K562 (cell line): ENCODE results near the gene MTERF2. TPM values are rescaled to one million over a fixed set of nuclear protein-coding genes. Genes with fewer than 3 reads are reported as not detected.

Experiments
- ARID1B ChIP-seq: fragments of 450-650 bp; IDR thresholded peaks from 2 replicates; pipeline ENCODE4 v1.6.1; 2016; ENCODE audit warnings: antibody characterized with exemption, mild to moderate bottlenecking, inconsistent platforms
- CBFA2T2 ChIP-seq: fragments of 450-650 bp; conservative IDR thresholded peaks from 2 replicates; pipeline ENCODE4 v1.6.1; 2017; ENCODE audit warnings: mild to moderate bottlenecking
- CBFA2T3 ChIP-seq: fragments of 450-650 bp; IDR thresholded peaks from 2 replicates; pipeline ENCODE4 v1.6.1; 2017
- CTBP1 ChIP-seq: fragments of 450-650 bp; IDR thresholded peaks from 2 replicates; pipeline ENCODE4 v1.6.1; 2016; ENCODE audit warnings: borderline replicate concordance
- CTCF ChIP-seq, 3 experiments: IDR thresholded peaks in 2 of 3; conservative IDR thresholded peaks in 1 of 3; 2 replicates each; pipeline ENCODE4 v1.5.1; 2011 to 2012; ENCODE audit warnings: low read length in 3 of 3, mild to moderate bottlenecking in 3 of 3, control low read depth in 2 of 3, improper control_type of control experiment in 1 of 3, inconsistent platforms in 1 of 3, low read depth in 1 of 3, mixed read lengths in 1 of 3, moderate library complexity in 1 of 3; ENCODE audit not compliant: insufficient read depth in 2 of 3
- E2F3 ChIP-seq: fragments of 250-450 bp; sonication (Bioruptor Pico); IDR thresholded peaks from 2 replicates; pipeline ENCODE4 v1.4.0; 2020; ENCODE audit warnings: mild to moderate bottlenecking
- ESRRA ChIP-seq: fragments of 450-650 bp; IDR thresholded peaks from 2 replicates; pipeline ENCODE4 v1.6.1; 2014; ENCODE audit warnings: low read depth, mild to moderate bottlenecking, moderate library complexity, borderline replicate concordance
- FOS ChIP-seq: IDR thresholded peaks from 3 replicates; pipeline ENCODE4 v1.6.1; 2011; ENCODE audit not compliant: insufficient read length; ENCODE audit errors: extremely low read depth
- FOSL1 ChIP-seq: fragments of 200-800 bp; sonication (Bioruptor generic); conservative IDR thresholded peaks from 2 replicates; pipeline ENCODE4 v1.6.1; 2016; ENCODE audit warnings: missing genetic modification characterization, missing compliant biosample characterization
- FOXA3 ChIP-seq, 2 experiments: fragments of 450-650 bp in 1 of 2; sonication (generic) in 1 of 2; formaldehyde crosslinking; IDR thresholded peaks in 1 of 2; conservative IDR thresholded peaks in 1 of 2; 2 replicates each; pipeline versions ENCODE4 v1.4.0 to v1.8.0; 2020 to 2022; ENCODE audit warnings: mild to moderate bottlenecking in 2 of 2, missing genetic modification reagents in 1 of 2
- HDGF ChIP-seq: fragments of 450-650 bp; IDR thresholded peaks from 2 replicates; pipeline ENCODE4 v1.6.1; 2016
- HMBOX1 ChIP-seq: sonication (generic); IDR thresholded peaks from 2 replicates; pipeline ENCODE4 v1.6.1; 2016
- KAT2B ChIP-seq: IDR thresholded peaks from one replicate; pipeline ENCODE4 v1.6.1; 2012; ENCODE audit warnings: low read depth, mild to moderate bottlenecking, control low read depth, inconsistent platforms, low read length, moderate library complexity
- NR2C1 ChIP-seq, 2 experiments: fragments of 450-650 bp; IDR thresholded peaks; 2 replicates each; pipeline ENCODE4 v1.6.1; 2017; ENCODE audit warnings: mild to moderate bottlenecking in 2 of 2, antibody characterized with exemption in 1 of 2, inconsistent platforms in 1 of 2, missing compliant biosample characterization in 1 of 2, missing genetic modification characterization in 1 of 2
- POLR2B ChIP-seq: fragments of 450-650 bp; IDR thresholded peaks from 2 replicates; pipeline ENCODE4 v1.6.1; 2018; ENCODE audit warnings: low read depth; ENCODE audit not compliant: partially characterized antibody
- RAD21 ChIP-seq, 2 experiments: fragments of 250-450 bp in 1 of 2; fragments of 450-650 bp in 1 of 2; sonication (Bioruptor Pico) in 1 of 2; formaldehyde crosslinking in 1 of 2; IDR thresholded peaks in 1 of 2; conservative IDR thresholded peaks in 1 of 2; 2 replicates each; pipeline versions ENCODE4 v1.4.0 to v1.8.0; 2020 to 2022; ENCODE audit warnings: mild to moderate bottlenecking in 2 of 2, moderate library complexity in 1 of 2
- RBM39 ChIP-seq: fragments of 200-400 bp; formaldehyde crosslinking; optimal IDR thresholded peaks from 2 replicates; pipeline ENCODE3; 2018; ENCODE audit warnings: low read depth, low read length
- SMARCA5 ChIP-seq: fragments of 450-650 bp; IDR thresholded peaks from 2 replicates; pipeline ENCODE4 v1.6.1; 2016
- SMARCC2 ChIP-seq: fragments of 450-650 bp; IDR thresholded peaks from 2 replicates; pipeline ENCODE4 v1.6.1; 2017; ENCODE audit warnings: antibody characterized with exemption, moderate library complexity, mild to moderate bottlenecking, low read depth
- SOX6 ChIP-seq: fragments of 450-650 bp; IDR thresholded peaks from 2 replicates; pipeline ENCODE4 v1.6.1; 2014; ENCODE audit warnings: mild to moderate bottlenecking
- SUPT5H ChIP-seq: fragments of 450-650 bp; IDR thresholded peaks from 2 replicates; pipeline ENCODE4 v1.6.1; 2016
- TEAD4 ChIP-seq, 2 experiments: sonication (generic) in 1 of 2; formaldehyde crosslinking in 1 of 2; IDR thresholded peaks; 2 replicates each; pipeline versions ENCODE4 v1.6.1 to v1.8.0; 2012 to 2022; ENCODE audit warnings: borderline replicate concordance in 1 of 2, inconsistent platforms in 1 of 2, low read length in 1 of 2, mild to moderate bottlenecking in 1 of 2, missing genetic modification reagents in 1 of 2
- XRCC4 ChIP-seq: IDR thresholded peaks from one replicate; pipeline ENCODE4 v1.6.1; 2011; ENCODE audit not compliant: insufficient read depth, insufficient read length; ENCODE audit errors: extremely low read depth
- ZNF175 ChIP-seq: fragments of 200-800 bp; sonication (Bioruptor generic); IDR thresholded peaks from 2 replicates; pipeline ENCODE4 v1.6.1; 2016; ENCODE audit warnings: low read depth, mild to moderate bottlenecking, missing genetic modification characterization, missing compliant biosample characterization
- polyA plus RNA-seq, 8 experiments: library from polyadenylated mRNA; depleted of rRNA in 4 of 8; stranded (reverse) in 5 of 8; unstranded in 3 of 8; fragments of >200 nt; fragmentation: Nextera tagmentation in 2 of 8; fragmentation: Illumina TruSeq in 1 of 8; extraction: Ambion mirVana in 2 of 8; extraction: Trizol in 1 of 8; gene quantifications; 2 replicates each; pipeline versions ENCODE4 v1.2.1 to v1.2.3, GENCODE V29; 2011 to 2014; ENCODE audit warnings: inconsistent platforms in 1 of 8, missing spikeins in 1 of 8
- total RNA-seq, 7 experiments: library from RNA; depleted of rRNA in 6 of 7; stranded (reverse); fragments of >200 nt in 6 of 7; fragmentation: Illumina TruSeq in 2 of 7; extraction: Trizol in 2 of 7; gene quantifications; 2 replicates each; pipeline versions ENCODE4 v1.2.1 to v1.2.3, GENCODE V29; 2011 to 2021; ENCODE audit warnings: low replicate concordance in 1 of 7

Gene MTERF2
- total and polyA plus RNA-seq, 9 of the 15 experiments (the other 6 are each of a cell fraction or from before 2014, with no cell fraction given), result 10.0 to 63.2 (median 33.2) TPM

- TF ChIP-seq TEAD4 (IDR thresholded peaks at IDR 0.05; ENCODE audit: low read length) (0 out of 2 replicates have a peak, but pooled peaks have one; percentile 19), TEAD4 (CRISPR knock-in tag; IDR thresholded peaks at IDR 0.05; ENCODE audit: borderline replicate concordance) (no peak), SUPT5H (peak; percentile 44; the same call in 1 of the 2 replicates), NR2C1 (IDR thresholded peaks at IDR 0.05) (no peak), NR2C1 (tag; IDR thresholded peaks at IDR 0.05) (0 out of 2 replicates have a peak, but pooled peaks have one; percentile 15), FOS (peak; percentile 15), FOXA3 (CRISPR knock-in tag; conservative IDR thresholded peaks at IDR 0.05 in 1 of 2, IDR thresholded peaks at IDR 0.05 in 1 of 2) (0 out of 4 replicates have a peak, but pooled peaks of 1 of the 2 experiments have one; percentile 20), HDGF (peak; percentile 47; the same call in 1 of the 2 replicates), XRCC4 (no peak), FOSL1 (tag) (peak; percentile 88), HMBOX1 (peak; percentile 45; the same call in 1 of the 2 replicates), RBM39 (no peak), KAT2B (no peak), SMARCC2 (0 out of 2 replicates have a peak, but pooled peaks have one; percentile 30), SMARCA5 (0 out of 2 replicates have a peak, but pooled peaks have one; percentile 43), CBFA2T2 (peak; percentile 27; the same call in 1 of the 2 replicates), RAD21 (CRISPR knock-in tag; conservative IDR thresholded peaks at IDR 0.05 in 1 of 2, IDR thresholded peaks at IDR 0.05 in 1 of 2) (peak in 1 of 2 experiments; percentile 33; a peak in 1 of 4 replicates), POLR2B (peak; percentile 49), ZNF175 (no peak), ARID1B (peak; percentile 59), CBFA2T3 (0 out of 2 replicates have a peak, but pooled peaks have one; percentile 44), CTCF (IDR thresholded peaks at IDR 0.05 in 2 of 3, conservative IDR thresholded peaks at IDR 0.05 in 1 of 3; ENCODE audit: insufficient read depth in 2 of 3, low read depth in 1 of 3, low read length in 3 of 3) (peak in 1 of 3 experiments; percentile 14; a peak in 1 of 6 replicates), E2F3 (CRISPR knock-in tag) (no peak), ESRRA (peak; percentile 41; the same call in 1 of the 2 replicates), SOX6 (peak; percentile 62; the same call in 1 of the 2 replicates), CTBP1 (no peak)
Measured at GRCh38 chr12:106975993-106976658, 10.8 kb downstream of the MTERF2 start (continued).
